OCI-LY7 (cell line): ENCODE measurements around the gene MFAP1. TPM values are rescaled to one million over a fixed set of nuclear protein-coding genes. Genes with fewer than 3 reads are reported as not detected.

Experiments
- BruUV-seq: library from RNA; stranded (reverse); fragments of 400-500 nt; replicated peaks from 2 replicates; lab custom pipeline; 2021; lab: Mats Ljungman, UMichigan
- CTCF ChIA-PET: fragments of 300-600 bp; sonication (Branson Sonifier 250); formaldehyde crosslinking; loops from one replicate; lab custom pipeline; 2022; ENCODE audit warnings: antibody characterized with exemption; ENCODE audit not compliant: unreplicated experiment; lab: Charles Lee
- POLR2A ChIA-PET: fragments of 300-600 bp; sonication (Branson Sonifier 250); formaldehyde crosslinking; loops from one replicate; lab custom pipeline; 2022; ENCODE audit warnings: antibody characterized with exemption; lab: Charles Lee
- DNase-seq: peaks from one replicate; pipeline ENCODE4 v3.0.0-alpha.2; 2015; ENCODE audit warnings: low spot score
- H2AFZ ChIP-seq: fragments of 200-600 bp; sonication (generic), shearing (Covaris generic); 2 replicates; pipeline ENCODE4 v1.6.1; 2014; ENCODE audit warnings: mild to moderate bottlenecking, antibody characterized with exemption, low read length, moderate library complexity
- H3K27ac ChIP-seq: fragments of 200-600 bp; sonication (generic); 2 replicates; pipeline ENCODE4 v1.5.1; 2014; ENCODE audit warnings: mixed run types, low read depth, mild to moderate bottlenecking, moderate library complexity, low read length, inconsistent platforms; ENCODE audit not compliant: poor library complexity, severe bottlenecking
- H3K36me3 ChIP-seq: fragments of 200-600 bp; sonication (generic); 2 replicates; pipeline ENCODE4 v1.6.1; 2014; ENCODE audit warnings: mild to moderate bottlenecking, antibody characterized with exemption, low read length, moderate library complexity, mixed read lengths; ENCODE audit not compliant: insufficient read depth
- H3K4me1 ChIP-seq: fragments of 200-600 bp; sonication (generic); 2 replicates; pipeline ENCODE4 v1.5.1; 2014; ENCODE audit warnings: mild to moderate bottlenecking, low read length; ENCODE audit not compliant: insufficient read depth, poor library complexity, severe bottlenecking
- H3K4me2 ChIP-seq: fragments of 200-600 bp; sonication (generic); 2 replicates; pipeline ENCODE4 v1.6.1; 2014; ENCODE audit warnings: mild to moderate bottlenecking, low read length
- H3K4me3 ChIP-seq: fragments of 200-600 bp; sonication (generic); 2 replicates; pipeline ENCODE4 v1.5.1; 2014; ENCODE audit warnings: mild to moderate bottlenecking, low read depth, low read length; ENCODE audit not compliant: poor library complexity, severe bottlenecking
- H3K79me2 ChIP-seq: fragments of 200-600 bp; sonication (generic); 2 replicates; pipeline ENCODE4 v1.6.1; 2016; ENCODE audit warnings: low read depth, mild to moderate bottlenecking, low read length, moderate library complexity, mixed read lengths; ENCODE audit not compliant: insufficient read depth
- H3K9me2 ChIP-seq: fragments of 200-600 bp; sonication (generic); 2 replicates; pipeline ENCODE4 v1.6.1; 2016; ENCODE audit warnings: mild to moderate bottlenecking, low read length, mixed read lengths; ENCODE audit not compliant: insufficient read depth
- H3K9me3 ChIP-seq: fragments of 200-600 bp; sonication (generic); 2 replicates; pipeline ENCODE4 v1.6.1; 2014; ENCODE audit warnings: mild to moderate bottlenecking, mixed run types, low read length, mixed read lengths
- H4K20me1 ChIP-seq: fragments of 200-600 bp; sonication (generic); 2 replicates; pipeline ENCODE4 v1.6.1; 2014; ENCODE audit warnings: mild to moderate bottlenecking, antibody characterized with exemption, low read length, moderate library complexity, mixed read lengths; ENCODE audit not compliant: insufficient read depth
- CTCF ChIP-seq: fragments of 200-600 bp; sonication (generic); conservative IDR thresholded peaks from 2 replicates; pipeline ENCODE4 v1.5.1; 2014; ENCODE audit warnings: mild to moderate bottlenecking, antibody characterized with exemption, low read length, moderate library complexity, mixed read lengths
- EZH2phosphoT487 ChIP-seq: fragments of 200-600 bp; sonication (generic); IDR thresholded peaks from 2 replicates; pipeline ENCODE4 v1.6.1; 2018; ENCODE audit warnings: low read depth, borderline replicate concordance, mild to moderate bottlenecking, mixed run types, antibody characterized with exemption, low read length, moderate library complexity, mixed read lengths
- intact Hi-C: fragments of 100-400 bp; cut with micrococcal nuclease; formaldehyde crosslinking; loops from one replicate; pipeline ENCODE4 v1.10.0; 2022; ENCODE audit not compliant: unreplicated experiment
- total RNA-seq, 2 experiments: library from RNA; depleted of rRNA in 1 of 2; stranded (reverse); fragments of >200 nt in 1 of 2; shearing (Covaris generic) in 1 of 2; gene quantifications; 2 replicates each; pipeline ENCODE4 v1.2.3, GENCODE V29; 2014 to 2022

Gene MFAP1
- total RNA-seq, 2 experiments from 2014 or later: 25.3 to 72.1 TPM

GRCh38 chr15:43769584-43770228 is 54.8 kb downstream of the MFAP1 start:
- intact Hi-C loops: no loop called here
- H3K4me3 ChIP-seq: no peak overlapping the region
- no TSS peak for BruUV-seq
- CTCF ChIA-PET: interaction anchor here (1.3 kb wide), 1 partner anchor 19 kb away, joined by 3 read pairs; no protein-coding TSS in a partner anchor
- H4K20me1 ChIP-seq: peaks cover 33% of the 10 kb centered on the region
- no peak overlapping the region for H2AFZ ChIP-seq
- DNase-seq: peak; percentile 70
- TF ChIP-seq CTCF: peak; percentile 93
- TF ChIP-seq EZH2phosphoT487: no peak
- H3K9me2 ChIP-seq: no peaks in the 10 kb centered on the region
- H3K9me3 ChIP-seq: no peaks in the 10 kb centered on the region
- H3K27ac ChIP-seq: peak overlapping the region; percentile 34
- H3K36me3 ChIP-seq: peaks cover 100% of the 10 kb centered on the region
- POLR2A ChIA-PET: interaction anchor here (0.9 to 1.2 kb wide), 2 partner anchors 19 to 31 kb away, joined by 3 read pairs; partner anchors contain the start of genes HYPK and SERINC4
- peaks cover 40% of the 10 kb centered on the region; the same call in 1 of the 2 replicates for H3K79me2 ChIP-seq
- peaks cover 34% of the 10 kb centered on the region for H3K4me1 ChIP-seq
- H3K4me2 ChIP-seq: no peak overlapping the region

GRCh38 chr15:43763819-43764446 is 60.6 kb downstream of the MFAP1 start:
- ChIA-PET POLR2A (no interaction called here), CTCF (no interaction called here)
- TSS peak; percentile 28 for BruUV-seq
- no peak for TF ChIP-seq EZH2phosphoT487
- TF ChIP-seq CTCF: no peak
- no peaks in the 10 kb centered on the region for H3K9me2 ChIP-seq
- H3K4me1 ChIP-seq: no peaks in the 10 kb centered on the region
- H3K4me2 ChIP-seq: no peak overlapping the region
- intact Hi-C loops: no loop called here
- H4K20me1 ChIP-seq: no peaks in the 10 kb centered on the region
- H3K9me3 ChIP-seq: no peaks in the 10 kb centered on the region
- no peak overlapping the region for H3K27ac ChIP-seq
- DNase-seq: no peak
- H3K36me3 ChIP-seq: peaks cover 100% of the 10 kb centered on the region
- H2AFZ ChIP-seq: no peak overlapping the region
- no peak overlapping the region for H3K4me3 ChIP-seq
- peaks cover 11% of the 10 kb centered on the region; the same call in 1 of the 2 replicates for H3K79me2 ChIP-seq

- CTCF ChIA-PET: no interaction called here
- BruUV-seq: no TSS peak
- Histone ChIP-seq H3K36me3 (peaks cover 100% of the 10 kb centered on the region), H3K4me2 (no peak overlapping the region), H4K20me1 (no peaks in the 10 kb centered on the region), H3K4me3 (no peak overlapping the region), H3K27ac (no peak overlapping the region), H3K4me1 (no peaks in the 10 kb centered on the region), H3K9me2 (no peaks in the 10 kb centered on the region), H2AFZ (no peak overlapping the region), H3K9me3 (no peaks in the 10 kb centered on the region), H3K79me2 (peaks cover 18% of the 10 kb centered on the region; the same call in 1 of the 2 replicates)
- TF ChIP-seq CTCF (no peak), EZH2phosphoT487 (no peak)
- POLR2A ChIA-PET: no interaction called here
- intact Hi-C loops: no loop called here
- no peak for DNase-seq
Observed at GRCh38 chr15:43762824-43763223, 61.7 kb downstream of the MFAP1 start.
